ENCODE data around the gene STIP1. TPM values are rescaled to one million over a fixed set of nuclear protein-coding genes. Genes with fewer than 3 reads are reported as not detected.

STIP1 gene
- total RNA-seq, 1 experiment from 2014 or later, result 338 TPM

DNA sequence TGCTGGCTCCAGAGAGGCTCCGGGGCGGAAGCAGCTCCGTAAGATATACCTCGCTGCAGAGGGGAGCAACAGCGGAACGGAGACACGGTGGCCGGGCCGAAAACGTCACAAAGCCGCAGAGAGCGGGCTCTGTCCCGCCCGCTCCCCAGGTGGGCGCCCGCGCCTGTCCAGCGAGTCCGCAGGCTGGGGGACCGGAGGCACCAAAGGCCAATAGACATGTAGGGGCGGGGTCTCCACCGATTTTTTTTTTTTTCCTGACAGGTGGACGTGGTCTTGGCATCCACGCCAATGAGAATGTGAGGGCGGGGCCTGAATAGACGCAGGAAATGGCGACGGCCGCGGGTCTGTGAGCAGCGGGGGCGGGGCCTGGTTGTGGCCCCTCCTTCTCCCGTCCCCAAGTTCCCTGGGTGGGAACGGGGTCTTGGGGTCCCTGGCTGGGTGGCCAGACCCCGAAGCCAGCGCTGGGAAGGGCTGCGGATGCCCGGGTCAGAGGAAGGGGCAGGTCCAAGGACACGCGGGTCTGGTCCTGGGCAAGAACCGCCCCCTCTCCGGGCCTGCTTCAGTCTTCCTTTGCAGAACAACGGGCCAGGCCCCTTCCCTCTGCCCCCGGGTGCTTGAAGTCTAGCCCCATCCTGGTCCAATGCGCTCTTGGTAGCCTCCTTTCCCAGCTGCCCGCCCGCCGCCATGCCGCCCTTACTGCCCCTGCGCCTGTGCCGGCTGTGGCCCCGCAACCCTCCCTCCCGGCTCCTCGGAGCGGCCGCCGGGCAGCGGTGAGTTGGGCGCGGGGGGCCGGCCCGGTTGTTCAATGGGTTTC is 44.4 kb downstream of the STIP1 start, which contains the start of gene DNAJC4:
Gene DNAJC4 (plus strand): TSS at position 378 of the 814 bp plus-strand sequence. CDS start 307 bp downstream, at position 685.
- no peak within 1 kb of the TSS for H2AK5ac ChIP-seq (ENCODE audit: insufficient read length, low read length)
- no peak within 1 kb of the TSS for H2BK12ac ChIP-seq (ENCODE audit: insufficient read length, low read depth, low read length)
- H3K4me2 ChIP-seq (ENCODE audit: insufficient read depth, insufficient read length, low read length), result peak within 1 kb of the TSS; percentile 94
- peak; percentile 98 for DNase-seq
- peaks cover 35% of the 10 kb centered on the region for H3K23me2 ChIP-seq (ENCODE audit: insufficient read length, low read depth, low read length, poor library complexity, severe bottlenecking)
- no peak within 1 kb of the TSS for H2BK120ac ChIP-seq (ENCODE audit: low read depth, low read length, poor library complexity, severe bottlenecking)
- H3K9ac ChIP-seq (ENCODE audit: extremely low read depth, insufficient read length, low read length), result peak within 1 kb of the TSS; percentile 33
- H2BK20ac ChIP-seq (ENCODE audit: low read depth, low read length, poor library complexity, severe bottlenecking), result no peak within 1 kb of the TSS
- no peak within 1 kb of the TSS for H2BK15ac ChIP-seq (ENCODE audit: low read depth, low read length)
- peaks cover 26 to 37% of the 10 kb centered on the region in 2 experiments for H3K4me1 Mint-ChIP-seq
- no peak within 1 kb of the TSS for H2AFZ ChIP-seq (ENCODE audit: low read length)
- H2BK5ac ChIP-seq (ENCODE audit: insufficient read length, low read length), result no peak within 1 kb of the TSS
- H3K4me3 Mint-ChIP-seq, result peak within 1 kb of the TSS; percentile 74 to 91
- no peaks in the 10 kb centered on the region for H3K79me1 ChIP-seq (ENCODE audit: insufficient read depth, low read depth, low read length, poor library complexity, severe bottlenecking)
- no peak within 1 kb of the TSS for H4K5ac ChIP-seq (ENCODE audit: insufficient read length, low read depth, low read length)
- H3K56ac ChIP-seq (ENCODE audit: insufficient read length, low read depth, low read length), result no peak within 1 kb of the TSS
- peaks cover 2 to 3% (median 3%) of the 10 kb centered on the region in 3 experiments; a peak in 4 of 7 replicates for H3K36me3 Mint-ChIP-seq (ENCODE audit: insufficient read depth in 1 of 3, low read depth in 3 of 3)
- peak within 1 kb of the TSS; percentile 54 to 88 (median 87); a peak in 5 of 7 replicates for H3K27ac Mint-ChIP-seq
- peaks cover 20% of the 10 kb centered on the region for H3K27me3 Mint-ChIP-seq (ENCODE audit: low read depth)
- H4K20me1 ChIP-seq (ENCODE audit: control insufficient read depth, insufficient read depth, insufficient read length), result no peaks in the 10 kb centered on the region
- no peak within 1 kb of the TSS for H4K8ac ChIP-seq (replicated peaks; ENCODE audit: insufficient read length, low read depth, low read length)
- H3K4ac ChIP-seq (ENCODE audit: low read depth, low read length), result no peak within 1 kb of the TSS
- no peak within 1 kb of the TSS for H4K91ac ChIP-seq (ENCODE audit: insufficient read length, low read depth, low read length)
- H3T11ph ChIP-seq (ENCODE audit: low read length), result no peak within 1 kb of the TSS
- H3K14ac ChIP-seq (ENCODE audit: insufficient read depth, low read length), result peak within 1 kb of the TSS; percentile 60
- H3K4me1 ChIP-seq (ENCODE audit: insufficient read depth, low read length), result 0 out of 2 replicates have a peak, but pooled peaks cover 3% of the 10 kb centered on the region
- no peaks in the 10 kb centered on the region for H3K9me3 ChIP-seq (ENCODE audit: control insufficient read depth, low read depth, low read length)
- TF ChIP-seq, protein P1, sequence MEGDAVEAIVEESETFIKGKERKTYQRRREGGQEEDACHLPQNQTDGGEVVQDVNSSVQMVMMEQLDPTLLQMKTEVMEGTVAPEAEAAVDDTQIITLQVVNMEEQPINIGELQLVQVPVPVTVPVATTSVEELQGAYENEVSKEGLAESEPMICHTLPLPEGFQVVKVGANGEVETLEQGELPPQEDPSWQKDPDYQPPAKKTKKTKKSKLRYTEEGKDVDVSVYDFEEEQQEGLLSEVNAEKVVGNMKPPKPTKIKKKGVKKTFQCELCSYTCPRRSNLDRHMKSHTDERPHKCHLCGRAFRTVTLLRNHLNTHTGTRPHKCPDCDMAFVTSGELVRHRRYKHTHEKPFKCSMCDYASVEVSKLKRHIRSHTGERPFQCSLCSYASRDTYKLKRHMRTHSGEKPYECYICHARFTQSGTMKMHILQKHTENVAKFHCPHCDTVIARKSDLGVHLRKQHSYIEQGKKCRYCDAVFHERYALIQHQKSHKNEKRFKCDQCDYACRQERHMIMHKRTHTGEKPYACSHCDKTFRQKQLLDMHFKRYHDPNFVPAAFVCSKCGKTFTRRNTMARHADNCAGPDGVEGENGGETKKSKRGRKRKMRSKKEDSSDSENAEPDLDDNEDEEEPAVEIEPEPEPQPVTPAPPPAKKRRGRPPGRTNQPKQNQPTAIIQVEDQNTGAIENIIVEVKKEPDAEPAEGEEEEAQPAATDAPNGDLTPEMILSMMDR (conservative IDR thresholded peaks at IDR 0.05), result no peak
- no peaks in the 10 kb centered on the region; the same call in 1 of the 2 replicates for H3K27me3 ChIP-seq (ENCODE audit: insufficient read depth, low read length)
- no peak within 1 kb of the TSS for H3K23ac ChIP-seq (ENCODE audit: insufficient read length, low read depth, low read length)
- peak within 1 kb of the TSS; percentile 84 for H3K18ac ChIP-seq (ENCODE audit: insufficient read length, low read depth, low read length)
- no peaks in the 10 kb centered on the region for H3K79me2 ChIP-seq (ENCODE audit: insufficient read depth, low read length)
- no peaks in the 10 kb centered on the region for H3K9me3 Mint-ChIP-seq
- no CpG with 5 or more reads among the region's 62 CpGs for WGBS (ENCODE audit: extremely low coverage, insufficient read length, low lambda C conversion rate)
- no peak within 1 kb of the TSS for H3K27ac ChIP-seq (ENCODE audit: insufficient read length, low read depth, low read length)

Data from H9 (cell line).